SK-N-MC (cell line): ENCODE measurements around the gene COTL1.

ENCODE experiments used
- EZH2 ChIP-seq: fragments of 200-600 bp; sonication (generic); IDR thresholded peaks from one replicate; pipeline ENCODE4 v1.6.1; 2017; ENCODE audit warnings: antibody characterized with exemption
- FOXP2 ChIP-seq: optimal IDR thresholded peaks from 2 replicates; pipeline ENCODE3; 2011; ENCODE audit warnings: mild to moderate bottlenecking, moderate library complexity; ENCODE audit not compliant: insufficient read depth; ENCODE audit errors: extremely low read length, control extremely low read depth
- POLR2AphosphoS5 ChIP-seq: IDR thresholded peaks from 2 replicates; pipeline ENCODE4 v1.6.1; 2012; ENCODE audit warnings: mild to moderate bottlenecking, low read depth, low read length, borderline replicate concordance

DNA sequence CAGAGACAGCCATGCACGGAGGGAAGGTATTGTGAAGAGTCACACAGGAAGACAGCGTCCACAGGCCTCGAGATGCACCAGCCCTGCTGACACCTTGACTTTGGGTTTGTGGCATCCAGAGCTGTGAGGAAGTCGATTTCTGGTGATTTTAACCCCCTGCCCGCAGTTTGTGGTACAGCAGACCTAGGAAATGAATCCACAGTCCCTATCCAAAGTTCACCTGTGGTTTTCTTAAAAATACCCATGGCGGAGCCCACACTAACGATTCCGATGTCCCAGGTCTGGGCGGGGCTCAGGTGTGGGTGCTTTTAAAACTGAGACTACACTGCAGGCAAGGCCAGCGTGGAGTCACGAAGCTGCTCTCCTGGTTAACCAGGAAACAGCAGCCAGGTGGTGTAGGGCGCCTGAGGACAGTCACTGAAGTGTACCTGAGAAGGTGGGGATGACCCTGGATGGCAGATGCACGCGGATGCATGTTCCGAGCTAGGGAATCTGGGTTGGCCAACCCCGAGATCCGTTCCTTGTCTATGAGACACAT, 99.0 kb downstream of the COTL1 start:
- TF ChIP-seq EZH2 = no peak
- TF ChIP-seq POLR2AphosphoS5 = no peak
- TF ChIP-seq FOXP2 = no peak
